HCT116 (cell line): ENCODE results near the gene ADPGK.

Experiments
- ATF3 ChIP-seq: IDR thresholded peaks from 2 replicates; pipeline ENCODE4 v1.6.1; 2012
- CBX3 ChIP-seq: IDR thresholded peaks from 2 replicates; pipeline ENCODE4 v1.6.1; 2012; ENCODE audit warnings: low read depth
- CEBPB ChIP-seq: IDR thresholded peaks from 2 replicates; pipeline ENCODE4 v1.6.1; 2012; ENCODE audit warnings: low read depth
- EGR1 ChIP-seq: IDR thresholded peaks from 2 replicates; pipeline ENCODE4 v1.6.1; 2012; ENCODE audit warnings: low read depth
- EZH2phosphoT487 ChIP-seq: fragments of 200-600 bp; IDR thresholded peaks from 2 replicates; pipeline ENCODE4 v1.6.1; 2018; ENCODE audit warnings: antibody characterized with exemption, borderline replicate concordance
- JUND ChIP-seq: IDR thresholded peaks from 2 replicates; pipeline ENCODE4 v1.6.1; 2012
- POLR2A ChIP-seq: IDR thresholded peaks from 2 replicates; pipeline ENCODE4 v1.7.0; 2011; ENCODE audit warnings: borderline replicate concordance; ENCODE audit not compliant: insufficient read depth, insufficient read length; ENCODE audit errors: extremely low read depth
- POLR2AphosphoS5 ChIP-seq: IDR thresholded peaks from 2 replicates; pipeline ENCODE4 v1.6.1; 2011; ENCODE audit warnings: mild to moderate bottlenecking, low read depth, low read length, moderate library complexity
- RAD21 ChIP-seq: IDR thresholded peaks from 2 replicates; pipeline ENCODE4 v1.6.1; 2012; ENCODE audit warnings: low read depth, mild to moderate bottlenecking
- YY1 ChIP-seq: IDR thresholded peaks from 2 replicates; pipeline ENCODE4 v1.6.1; 2011; ENCODE audit warnings: low read length, low read depth, moderate library complexity, mild to moderate bottlenecking; ENCODE audit not compliant: insufficient replicate concordance; ENCODE audit errors: extremely low read depth
- ZNF274 ChIP-seq: fragments of 200-500 bp; sonication (Bioruptor generic); IDR thresholded peaks from 2 replicates; pipeline ENCODE4 v1.6.1; 2014; ENCODE audit warnings: mild to moderate bottlenecking, low read depth, low read length, inconsistent platforms
- TF ChIP-seq, protein P1 (sequence below): IDR thresholded peaks from 2 replicates; pipeline ENCODE4 v1.6.1; 2012
- TF ChIP-seq, protein P2 (sequence below), 3 experiments: fragments of 200-600 bp in 1 of 3; sonication (generic) in 1 of 3; IDR thresholded peaks in 2 of 3; conservative IDR thresholded peaks in 1 of 3; 2 replicates each; pipeline ENCODE4 v1.5.1; 2012 to 2017; ENCODE audit warnings: low read depth in 2 of 3, low read length in 2 of 3, antibody characterized with exemption in 1 of 3, borderline replicate concordance in 1 of 3, control low read depth in 1 of 3, mild to moderate bottlenecking in 1 of 3, mixed read lengths in 1 of 3, mixed run types in 1 of 3, moderate library complexity in 1 of 3; ENCODE audit not compliant: insufficient read depth in 1 of 3

DNA sequence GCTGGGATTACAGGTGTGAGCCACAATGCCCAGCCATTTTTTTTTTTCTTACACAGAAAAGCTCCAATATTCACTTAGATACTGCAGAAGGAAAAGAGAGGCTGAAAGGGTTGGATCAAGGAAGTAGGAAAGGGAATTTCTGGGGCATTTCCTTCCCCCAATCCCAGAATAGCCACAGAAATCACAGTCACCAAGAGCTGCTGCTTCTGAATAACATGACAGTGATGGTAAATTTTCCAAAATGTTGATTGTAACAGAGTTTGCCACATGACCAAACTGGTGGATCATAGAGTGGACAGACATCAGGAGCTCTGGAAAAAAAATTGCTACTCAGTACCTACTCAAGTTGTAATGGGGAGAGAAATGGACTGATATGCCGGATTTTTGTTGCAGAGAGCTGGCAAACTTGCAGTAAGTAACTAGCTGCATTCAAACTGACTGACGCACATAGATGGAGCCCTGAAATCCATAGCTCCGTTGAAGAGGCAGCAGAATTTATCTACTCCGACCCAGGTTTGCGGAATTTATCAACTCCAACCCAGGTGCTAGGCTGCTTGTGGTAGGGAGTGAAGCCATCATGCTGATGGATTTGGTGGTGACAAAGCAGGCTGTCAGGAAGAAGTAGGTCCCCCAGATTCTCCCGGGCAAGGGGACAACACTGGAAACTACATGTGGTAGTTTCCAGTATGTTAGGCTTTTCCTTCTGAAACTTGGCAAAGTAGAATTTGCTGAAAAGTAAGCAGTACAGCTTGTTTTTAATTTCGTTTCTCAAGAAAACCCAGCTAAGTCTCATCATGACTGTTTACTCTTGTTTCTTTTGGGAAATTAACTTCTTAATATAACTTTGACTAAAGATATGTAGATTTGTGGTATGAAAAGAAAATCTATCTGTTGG, 10.5 kb upstream of the ADPGK start:
- no peak for TF ChIP-seq POLR2A
- TF ChIP-seq EGR1 = no peak
- no peak for TF ChIP-seq POLR2AphosphoS5
- TF ChIP-seq, protein P1, sequence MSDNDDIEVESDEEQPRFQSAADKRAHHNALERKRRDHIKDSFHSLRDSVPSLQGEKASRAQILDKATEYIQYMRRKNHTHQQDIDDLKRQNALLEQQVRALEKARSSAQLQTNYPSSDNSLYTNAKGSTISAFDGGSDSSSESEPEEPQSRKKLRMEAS = no peak
- TF ChIP-seq, protein P2, sequence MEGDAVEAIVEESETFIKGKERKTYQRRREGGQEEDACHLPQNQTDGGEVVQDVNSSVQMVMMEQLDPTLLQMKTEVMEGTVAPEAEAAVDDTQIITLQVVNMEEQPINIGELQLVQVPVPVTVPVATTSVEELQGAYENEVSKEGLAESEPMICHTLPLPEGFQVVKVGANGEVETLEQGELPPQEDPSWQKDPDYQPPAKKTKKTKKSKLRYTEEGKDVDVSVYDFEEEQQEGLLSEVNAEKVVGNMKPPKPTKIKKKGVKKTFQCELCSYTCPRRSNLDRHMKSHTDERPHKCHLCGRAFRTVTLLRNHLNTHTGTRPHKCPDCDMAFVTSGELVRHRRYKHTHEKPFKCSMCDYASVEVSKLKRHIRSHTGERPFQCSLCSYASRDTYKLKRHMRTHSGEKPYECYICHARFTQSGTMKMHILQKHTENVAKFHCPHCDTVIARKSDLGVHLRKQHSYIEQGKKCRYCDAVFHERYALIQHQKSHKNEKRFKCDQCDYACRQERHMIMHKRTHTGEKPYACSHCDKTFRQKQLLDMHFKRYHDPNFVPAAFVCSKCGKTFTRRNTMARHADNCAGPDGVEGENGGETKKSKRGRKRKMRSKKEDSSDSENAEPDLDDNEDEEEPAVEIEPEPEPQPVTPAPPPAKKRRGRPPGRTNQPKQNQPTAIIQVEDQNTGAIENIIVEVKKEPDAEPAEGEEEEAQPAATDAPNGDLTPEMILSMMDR (IDR thresholded peaks at IDR 0.05 in 2 of 3, conservative IDR thresholded peaks at IDR 0.05 in 1 of 3; ENCODE audit: borderline replicate concordance in 1 of 3, insufficient read depth in 1 of 3, low read depth in 2 of 3, low read length in 2 of 3) = no peak
- TF ChIP-seq ZNF274 = no peak
- TF ChIP-seq CEBPB = no peak
- TF ChIP-seq ATF3 = no peak
- no peak for TF ChIP-seq CBX3
- no peak for TF ChIP-seq RAD21
- TF ChIP-seq EZH2phosphoT487 = no peak
- no peak for TF ChIP-seq JUND
- no peak for TF ChIP-seq YY1
